ENCODE results near the gene GRIN1.

GRIN1 gene

GRCh38 chr9:137188490-137189296 is 49.7 kb downstream of the GRIN1 start, which contains the start of the genes ANAPC2 and SSNA1:
Gene ANAPC2, minus strand, starts transcription at chr9:137188560. Its CDS starts 28 bp downstream, at chr9:137188532.
Gene SSNA1, plus strand, starts transcription at chr9:137188676. Its CDS starts 51 bp downstream, at chr9:137188727.
- Histone ChIP-seq H3K4me3 (ENCODE audit: low read depth in 1 of 5, low read length in 5 of 5) (peak within 1 kb of the TSS; percentile 90 to 99 (median 95)), H3K4me1 (ENCODE audit: control insufficient read depth in 5 of 5, insufficient read depth in 5 of 5, low read length in 5 of 5) (peaks cover 9 to 54% (median 40%) of the 10 kb centered on the region in 5 donors), H3K36me3 (ENCODE audit: control insufficient read depth in 5 of 5, insufficient read depth in 5 of 5, low read length in 5 of 5) (peaks cover 0 to 55% (median 51%) of the 10 kb centered on the region in 5 donors), H3K27ac (ENCODE audit: low read depth, low read length) (peak within 1 kb of the TSS; percentile 91), H3K9ac (ENCODE audit: low read length in 5 of 5) (peak within 1 kb of the TSS; percentile 68 to 95 (median 91)), H3K9me3 (ENCODE audit: control insufficient read depth in 5 of 5, low read length in 5 of 5) (no peaks in the 10 kb centered on the region), H3K27me3 (ENCODE audit: control insufficient read depth in 5 of 5, insufficient read depth in 4 of 5, low read length in 5 of 5) (no peaks in the 10 kb centered on the region)

- Histone ChIP-seq H3K27me3 (ENCODE audit: control insufficient read depth in 5 of 5, insufficient read depth in 4 of 5, low read length in 5 of 5) (no peaks in the 10 kb centered on the region), H3K9me3 (ENCODE audit: control insufficient read depth in 5 of 5, low read length in 5 of 5) (no peaks in the 10 kb centered on the region), H3K4me3 (ENCODE audit: low read depth in 1 of 5, low read length in 5 of 5) (peak overlapping the region; percentile 64 to 99 (median 95)), H3K9ac (ENCODE audit: low read length in 5 of 5) (peak overlapping the region; percentile 68 to 95 (median 91)), H3K27ac (ENCODE audit: low read depth, low read length) (peak overlapping the region; percentile 91), H3K4me1 (ENCODE audit: control insufficient read depth in 5 of 5, insufficient read depth in 5 of 5, low read length in 5 of 5) (peaks cover 9 to 54% (median 40%) of the 10 kb centered on the region in 5 donors), H3K36me3 (ENCODE audit: control insufficient read depth in 5 of 5, insufficient read depth in 5 of 5, low read length in 5 of 5) (peaks cover 0 to 46% (median 42%) of the 10 kb centered on the region in 5 donors)
These were observed 50.6 kb downstream of the GRIN1 start for GRCh38 chr9:137189297-137190295.

- peaks cover 9 to 48% (median 40%) of the 10 kb centered on the region in 5 donors for H3K4me1 ChIP-seq (ENCODE audit: control insufficient read depth in 5 of 5, insufficient read depth in 5 of 5, low read length in 5 of 5)
- peak overlapping the region in 1 of 5 donors; percentile 95 for H3K9ac ChIP-seq (ENCODE audit: low read length in 5 of 5)
- H3K27ac ChIP-seq (ENCODE audit: low read depth, low read length) = no peak overlapping the region
- H3K4me3 ChIP-seq (ENCODE audit: low read depth in 1 of 5, low read length in 5 of 5) = no peak overlapping the region
- H3K36me3 ChIP-seq (ENCODE audit: control insufficient read depth in 5 of 5, insufficient read depth in 5 of 5, low read length in 5 of 5) = peaks cover 0 to 38% (median 35%) of the 10 kb centered on the region in 5 donors
- no peaks in the 10 kb centered on the region for H3K27me3 ChIP-seq (ENCODE audit: control insufficient read depth in 5 of 5, insufficient read depth in 4 of 5, low read length in 5 of 5)
- H3K9me3 ChIP-seq (ENCODE audit: control insufficient read depth in 5 of 5, low read length in 5 of 5) = no peaks in the 10 kb centered on the region
These were observed 51.4 kb downstream of the GRIN1 start for GRCh38 chr9:137190315-137190856.

GRCh38 chr9:137191245-137191644 is 52.3 kb downstream of the GRIN1 start:
- Histone ChIP-seq H3K4me3 (ENCODE audit: low read depth in 1 of 5, low read length in 5 of 5) (no peak overlapping the region), H3K27ac (ENCODE audit: low read depth, low read length) (no peak overlapping the region), H3K9me3 (ENCODE audit: control insufficient read depth in 5 of 5, low read length in 5 of 5) (no peaks in the 10 kb centered on the region), H3K9ac (ENCODE audit: low read length in 5 of 5) (no peak overlapping the region), H3K27me3 (ENCODE audit: control insufficient read depth in 5 of 5, insufficient read depth in 4 of 5, low read length in 5 of 5) (no peaks in the 10 kb centered on the region), H3K36me3 (ENCODE audit: control insufficient read depth in 5 of 5, insufficient read depth in 5 of 5, low read length in 5 of 5) (peaks cover 0 to 30% (median 27%) of the 10 kb centered on the region in 5 donors), H3K4me1 (ENCODE audit: control insufficient read depth in 5 of 5, insufficient read depth in 5 of 5, low read length in 5 of 5) (peaks cover 9 to 43% (median 34%) of the 10 kb centered on the region in 5 donors)

- Histone ChIP-seq H3K4me1 (ENCODE audit: control insufficient read depth in 5 of 5, insufficient read depth in 5 of 5, low read length in 5 of 5) (peaks cover 9 to 37% (median 27%) of the 10 kb centered on the region in 5 donors), H3K27ac (ENCODE audit: low read depth, low read length) (no peak overlapping the region), H3K36me3 (ENCODE audit: control insufficient read depth in 5 of 5, insufficient read depth in 5 of 5, low read length in 5 of 5) (peaks cover 0 to 27% (median 25%) of the 10 kb centered on the region in 5 donors), H3K9ac (ENCODE audit: low read length in 5 of 5) (no peak overlapping the region), H3K9me3 (ENCODE audit: control insufficient read depth in 5 of 5, low read length in 5 of 5) (no peaks in the 10 kb centered on the region), H3K27me3 (ENCODE audit: control insufficient read depth in 5 of 5, insufficient read depth in 4 of 5, low read length in 5 of 5) (no peaks in the 10 kb centered on the region), H3K4me3 (ENCODE audit: low read depth in 1 of 5, low read length in 5 of 5) (no peak overlapping the region)
These were observed 52.9 kb downstream of the GRIN1 start for GRCh38 chr9:137191691-137192447.

- Histone ChIP-seq H3K27me3 (ENCODE audit: control insufficient read depth in 5 of 5, insufficient read depth in 4 of 5, low read length in 5 of 5) (no peaks in the 10 kb centered on the region), H3K4me1 (ENCODE audit: control insufficient read depth in 5 of 5, insufficient read depth in 5 of 5, low read length in 5 of 5) (peaks cover 4 to 33% (median 22%) of the 10 kb centered on the region in 5 donors), H3K9me3 (ENCODE audit: control insufficient read depth in 5 of 5, low read length in 5 of 5) (no peaks in the 10 kb centered on the region), H3K9ac (ENCODE audit: low read length in 5 of 5) (no peak overlapping the region), H3K27ac (ENCODE audit: low read depth, low read length) (no peak overlapping the region), H3K36me3 (ENCODE audit: control insufficient read depth in 5 of 5, insufficient read depth in 5 of 5, low read length in 5 of 5) (peaks cover 0 to 25% (median 25%) of the 10 kb centered on the region in 5 donors), H3K4me3 (ENCODE audit: low read depth in 1 of 5, low read length in 5 of 5) (no peak overlapping the region)
These were observed 53.5 kb downstream of the GRIN1 start for GRCh38 chr9:137192448-137192780.

GRCh38 chr9:137192859-137193258 is 53.9 kb downstream of the GRIN1 start:
- peaks cover 0 to 33% (median 20%) of the 10 kb centered on the region in 5 donors for H3K4me1 ChIP-seq (ENCODE audit: control insufficient read depth in 5 of 5, insufficient read depth in 5 of 5, low read length in 5 of 5)
- no peaks in the 10 kb centered on the region for H3K9me3 ChIP-seq (ENCODE audit: control insufficient read depth in 5 of 5, low read length in 5 of 5)
- H3K36me3 ChIP-seq (ENCODE audit: control insufficient read depth in 5 of 5, insufficient read depth in 5 of 5, low read length in 5 of 5) = peaks cover 0 to 25% (median 25%) of the 10 kb centered on the region in 5 donors
- no peak overlapping the region for H3K9ac ChIP-seq (ENCODE audit: low read length in 5 of 5)
- H3K4me3 ChIP-seq (ENCODE audit: low read depth in 1 of 5, low read length in 5 of 5) = no peak overlapping the region
- H3K27ac ChIP-seq (ENCODE audit: low read depth, low read length) = no peak overlapping the region
- no peaks in the 10 kb centered on the region for H3K27me3 ChIP-seq (ENCODE audit: control insufficient read depth in 5 of 5, insufficient read depth in 4 of 5, low read length in 5 of 5)

GRCh38 chr9:137193771-137194170 is 54.8 kb downstream of the GRIN1 start:
- H3K27ac ChIP-seq (ENCODE audit: low read depth, low read length) = no peak overlapping the region
- H3K4me1 ChIP-seq (ENCODE audit: control insufficient read depth in 5 of 5, insufficient read depth in 5 of 5, low read length in 5 of 5) = peaks cover 0 to 37% (median 24%) of the 10 kb centered on the region in 5 donors
- H3K4me3 ChIP-seq (ENCODE audit: low read depth in 1 of 5, low read length in 5 of 5) = no peak overlapping the region
- H3K9me3 ChIP-seq (ENCODE audit: control insufficient read depth in 5 of 5, low read length in 5 of 5) = no peaks in the 10 kb centered on the region
- no peak overlapping the region for H3K9ac ChIP-seq (ENCODE audit: low read length in 5 of 5)
- no peaks in the 10 kb centered on the region for H3K27me3 ChIP-seq (ENCODE audit: control insufficient read depth in 5 of 5, insufficient read depth in 4 of 5, low read length in 5 of 5)
- H3K36me3 ChIP-seq (ENCODE audit: control insufficient read depth in 5 of 5, insufficient read depth in 5 of 5, low read length in 5 of 5) = peaks cover 0 to 25% (median 25%) of the 10 kb centered on the region in 5 donors

- peaks cover 0 to 25% (median 25%) of the 10 kb centered on the region in 5 donors for H3K36me3 ChIP-seq (ENCODE audit: control insufficient read depth in 5 of 5, insufficient read depth in 5 of 5, low read length in 5 of 5)
- H3K27me3 ChIP-seq (ENCODE audit: control insufficient read depth in 5 of 5, insufficient read depth in 4 of 5, low read length in 5 of 5) = no peaks in the 10 kb centered on the region
- H3K9ac ChIP-seq (ENCODE audit: low read length in 5 of 5) = no peak overlapping the region
- H3K4me1 ChIP-seq (ENCODE audit: control insufficient read depth in 5 of 5, insufficient read depth in 5 of 5, low read length in 5 of 5) = peaks cover 0 to 38% (median 25%) of the 10 kb centered on the region in 5 donors
- H3K4me3 ChIP-seq (ENCODE audit: low read depth in 1 of 5, low read length in 5 of 5) = no peak overlapping the region
- no peak overlapping the region for H3K27ac ChIP-seq (ENCODE audit: low read depth, low read length)
- no peaks in the 10 kb centered on the region for H3K9me3 ChIP-seq (ENCODE audit: control insufficient read depth in 5 of 5, low read length in 5 of 5)
These were observed 55.4 kb downstream of the GRIN1 start for GRCh38 chr9:137194388-137194787.

Data from subcutaneous abdominal adipose tissue (tissue), 5 donors.